Stomach (tissue), 9 donors: Measurements from ENCODE around the gene HECA. TPM values are rescaled to one million over a fixed set of nuclear protein-coding genes. Genes with fewer than 3 reads are reported as not detected.

Experiments used
- DNase-seq, 2 donors: peaks; one replicate each; pipeline versions ENCODE4 v3.0.0 to v3.0.0-alpha.2; 2013 to 2019
- H3K27ac ChIP-seq, 5 donors: fragments of 200-600 bp in 4 of 5; sonication (generic) in 4 of 5; one replicate each; pipeline ENCODE4 v1.5.1; 2013 to 2019; ENCODE audit warnings: mild to moderate bottlenecking in 1 of 5, moderate library complexity in 1 of 5
- H3K27me3 ChIP-seq, 3 donors: fragments of 200-600 bp; sonication (generic); one replicate each; pipeline ENCODE4 v1.5.1; 2017 to 2019; ENCODE audit warnings: mixed run types in 1 of 3
- H3K36me3 ChIP-seq, 4 donors: fragments of 200-600 bp; sonication (generic); 1 replicate in 3 of 4; 2 replicates in 1 of 4; pipeline ENCODE4 v1.5.1; 2016 to 2019
- H3K4me1 ChIP-seq, 4 donors: fragments of 200-600 bp; sonication (generic); one replicate each; pipeline ENCODE4 v1.5.1; 2016 to 2019
- H3K4me3 ChIP-seq, 4 donors: fragments of 200-600 bp; sonication (generic) in 3 of 4; one replicate each; pipeline ENCODE4 v1.5.1; 2016 to 2019; ENCODE audit warnings: mild to moderate bottlenecking in 1 of 4
- H3K9me3 ChIP-seq, 4 donors: fragments of 200-600 bp; sonication (generic); one replicate each; pipeline ENCODE4 v1.5.1; 2016 to 2019
- EP300 ChIP-seq: sonication (generic); formaldehyde crosslinking; IDR thresholded peaks from one replicate; pipeline ENCODE4 v1.6.1; 2017; ENCODE audit warnings: antibody characterized with exemption
- POLR2A ChIP-seq, 4 donors: fragments of 450-650 bp; IDR thresholded peaks; one replicate each; pipeline ENCODE4 v1.6.1; 2016; ENCODE audit warnings: antibody characterized with exemption in 4 of 4, control low read depth in 2 of 4, mild to moderate bottlenecking in 1 of 4, moderate library complexity in 1 of 4
- POLR2AphosphoS5 ChIP-seq, 3 donors: sonication (generic); formaldehyde crosslinking; IDR thresholded peaks; one replicate each; pipeline ENCODE4 v1.6.1; 2016; ENCODE audit warnings: antibody characterized with exemption in 3 of 3
- WGBS, 5 donors: extraction: QIAGEN DNeasy Blood & Tissue Kit in 3 of 5; methylation state at CpG; one replicate each; pipeline versions ENCODE4 v1.1.5 to v1.1.7; 2013 to 2018; 5-methylcytosine and 5-hydroxymethylcytosine counted together
- intact Hi-C: fragments of 100-400 bp; cut with DNase I; formaldehyde crosslinking; loops from one replicate; pipeline ENCODE4 v1.15.1; 2023; ENCODE audit warnings: low total_unique reads
- polyA plus RNA-seq, 3 donors: library from polyadenylated mRNA; stranded (reverse); fragments of 200-250 nt; gene quantifications; one replicate each; pipeline ENCODE4 v1.2.3, GENCODE V29; 2013
- total RNA-seq, 5 donors: library from RNA; depleted of rRNA; stranded (reverse); fragments of >200 nt; gene quantifications; one replicate each; pipeline versions ENCODE4 v1.1.0 to v1.2.3, GENCODE V29; 2014 to 2016
- TF ChIP-seq, protein P1 (sequence below), 7 experiments: fragments of 450-650 bp in 4 of 7; fragments of 200-600 bp in 3 of 7; sonication (generic) in 3 of 7; IDR thresholded peaks; one replicate each; pipeline ENCODE4 v1.5.1; 2016 to 2019; ENCODE audit warnings: antibody characterized with exemption in 7 of 7, control low read depth in 2 of 7, mild to moderate bottlenecking in 1 of 7
- donor health status: healthy with polysubstance abuse.
- donor health status: Bipolar disorder and iron deficiency.
- donor health status: healthy.

Gene HECA
- total and polyA plus RNA-seq, 8 donors: 7.6 to 52.1 (median 31.0) TPM

GRCh38 chr6:139129284-139129683 is 5.6 kb upstream of the HECA start:
- TF ChIP-seq EP300 (no peak), POLR2A (IDR thresholded peaks at IDR 0.05) (no peak), POLR2AphosphoS5 (IDR thresholded peaks at IDR 0.05) (no peak)
- TF ChIP-seq, protein P1, sequence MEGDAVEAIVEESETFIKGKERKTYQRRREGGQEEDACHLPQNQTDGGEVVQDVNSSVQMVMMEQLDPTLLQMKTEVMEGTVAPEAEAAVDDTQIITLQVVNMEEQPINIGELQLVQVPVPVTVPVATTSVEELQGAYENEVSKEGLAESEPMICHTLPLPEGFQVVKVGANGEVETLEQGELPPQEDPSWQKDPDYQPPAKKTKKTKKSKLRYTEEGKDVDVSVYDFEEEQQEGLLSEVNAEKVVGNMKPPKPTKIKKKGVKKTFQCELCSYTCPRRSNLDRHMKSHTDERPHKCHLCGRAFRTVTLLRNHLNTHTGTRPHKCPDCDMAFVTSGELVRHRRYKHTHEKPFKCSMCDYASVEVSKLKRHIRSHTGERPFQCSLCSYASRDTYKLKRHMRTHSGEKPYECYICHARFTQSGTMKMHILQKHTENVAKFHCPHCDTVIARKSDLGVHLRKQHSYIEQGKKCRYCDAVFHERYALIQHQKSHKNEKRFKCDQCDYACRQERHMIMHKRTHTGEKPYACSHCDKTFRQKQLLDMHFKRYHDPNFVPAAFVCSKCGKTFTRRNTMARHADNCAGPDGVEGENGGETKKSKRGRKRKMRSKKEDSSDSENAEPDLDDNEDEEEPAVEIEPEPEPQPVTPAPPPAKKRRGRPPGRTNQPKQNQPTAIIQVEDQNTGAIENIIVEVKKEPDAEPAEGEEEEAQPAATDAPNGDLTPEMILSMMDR (IDR thresholded peaks at IDR 0.05): no peak
- Histone ChIP-seq H3K9me3 (no peaks in the 10 kb centered on the region), H3K27me3 (no peaks in the 10 kb centered on the region), H3K4me1 (peaks cover 0 to 22% (median 10%) of the 10 kb centered on the region in 4 donors), H3K27ac (no peak overlapping the region), H3K4me3 (no peak overlapping the region), H3K36me3 (no peaks in the 10 kb centered on the region)
- 85 to 97% (median 90%) methylated on average over 1 of the region's 1 CpG for WGBS, 5 donors
- no peak for DNase-seq
- intact Hi-C loops: loop anchor here (10.0 kb wide), 1 partner anchor 226 kb away; no protein-coding TSS in a partner anchor

DNA sequence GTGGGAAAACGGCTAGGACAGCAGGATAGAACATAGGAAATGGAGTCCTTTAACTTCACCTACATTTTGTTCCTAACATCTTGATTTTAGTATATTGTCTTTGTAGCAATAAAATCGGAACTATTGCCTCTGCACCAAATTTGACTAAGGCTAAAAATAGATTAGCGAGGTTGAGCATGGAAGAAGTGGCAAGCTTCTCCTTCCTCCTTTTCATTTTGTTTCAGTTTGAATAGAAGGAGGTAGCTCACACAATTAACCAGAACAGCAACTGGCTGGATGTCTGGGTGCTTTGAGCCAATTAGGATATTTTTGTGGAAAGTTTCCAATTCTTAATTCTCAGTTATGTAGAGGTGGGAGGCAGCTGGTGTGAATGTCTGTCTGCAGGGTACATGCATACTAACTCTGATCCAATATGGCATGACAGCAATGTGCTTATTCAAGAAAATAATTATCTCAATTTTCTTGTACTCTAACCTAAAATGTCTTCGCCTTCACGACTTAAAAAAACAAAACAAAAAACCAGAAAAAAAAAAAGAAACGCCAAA is 3.1 kb upstream of the HECA start:
- Histone ChIP-seq H3K4me3 (no peak overlapping the region), H3K9me3 (no peaks in the 10 kb centered on the region), H3K27me3 (no peaks in the 10 kb centered on the region), H3K27ac (peak overlapping the region in 3 of 5 donors; percentile 11 to 99 (median 94)), H3K4me1 (peaks cover 0 to 32% (median 18%) of the 10 kb centered on the region in 4 donors), H3K36me3 (no peaks in the 10 kb centered on the region)
- WGBS, 5 donors: 62 to 75% (median 67%) methylated on average over 6 of the region's 6 CpGs
- TF ChIP-seq POLR2A (IDR thresholded peaks at IDR 0.05): no peak
- no peak for TF ChIP-seq POLR2AphosphoS5 (IDR thresholded peaks at IDR 0.05)
- no peak for TF ChIP-seq EP300
- TF ChIP-seq, protein P1 (IDR thresholded peaks at IDR 0.05): no peak
- DNase-seq: no peak
- intact Hi-C loops: no loop called here

DNA sequence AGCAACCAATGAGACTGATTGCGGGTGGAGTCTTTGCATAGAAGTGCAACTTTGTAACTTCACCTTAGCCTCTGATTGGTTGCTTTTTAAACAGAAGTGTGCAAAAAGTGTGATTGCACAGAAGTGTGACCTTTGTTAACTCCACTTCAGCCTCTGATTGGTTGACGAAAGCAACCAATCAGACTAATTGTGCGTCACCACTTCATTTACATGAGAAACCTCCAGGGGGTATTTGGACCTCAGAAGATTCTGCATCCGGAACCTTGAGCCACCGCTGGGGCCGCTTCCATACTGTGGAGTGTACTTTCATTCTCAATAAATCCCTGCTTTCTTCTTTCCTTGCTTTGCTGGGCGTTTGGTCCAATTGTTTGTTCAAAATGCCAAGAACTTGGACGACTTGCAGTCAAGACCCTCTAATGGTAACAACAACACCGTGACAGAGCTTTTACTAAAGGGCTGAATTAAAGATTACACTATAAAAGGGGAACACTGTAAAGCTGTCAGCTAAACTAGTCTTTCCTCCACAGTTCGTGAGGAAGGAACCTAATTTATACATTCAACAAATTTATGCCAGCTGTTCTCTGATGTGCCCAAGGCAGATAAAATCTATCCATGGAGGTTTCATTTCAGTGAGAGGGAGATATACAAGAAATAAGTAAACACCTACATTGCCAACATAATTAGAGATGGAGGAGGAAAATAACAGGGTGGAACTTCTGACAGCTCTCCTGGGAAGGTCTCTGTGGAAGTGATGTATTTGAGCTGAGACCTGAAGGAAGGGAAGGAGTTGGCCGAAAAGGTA is 1.4 kb upstream of the HECA start:
- Histone ChIP-seq H3K4me3 (peak overlapping the region in 1 of 4 donors; percentile 1), H3K27me3 (no peaks in the 10 kb centered on the region), H3K4me1 (peaks cover 0 to 49% (median 33%) of the 10 kb centered on the region in 4 donors), H3K36me3 (no peaks in the 10 kb centered on the region), H3K27ac (peak overlapping the region in 4 of 5 donors; percentile 89 to 99 (median 94)), H3K9me3 (no peaks in the 10 kb centered on the region)
- no peak for DNase-seq
- 51 to 67% (median 61%) methylated on average over 11 of the region's 11 CpGs for WGBS, 5 donors
- intact Hi-C loops: no loop called here
- TF ChIP-seq EP300 (no peak), POLR2AphosphoS5 (IDR thresholded peaks at IDR 0.05) (no peak), POLR2A (IDR thresholded peaks at IDR 0.05) (no peak)
- TF ChIP-seq, protein P1 (IDR thresholded peaks at IDR 0.05): no peak

DNA sequence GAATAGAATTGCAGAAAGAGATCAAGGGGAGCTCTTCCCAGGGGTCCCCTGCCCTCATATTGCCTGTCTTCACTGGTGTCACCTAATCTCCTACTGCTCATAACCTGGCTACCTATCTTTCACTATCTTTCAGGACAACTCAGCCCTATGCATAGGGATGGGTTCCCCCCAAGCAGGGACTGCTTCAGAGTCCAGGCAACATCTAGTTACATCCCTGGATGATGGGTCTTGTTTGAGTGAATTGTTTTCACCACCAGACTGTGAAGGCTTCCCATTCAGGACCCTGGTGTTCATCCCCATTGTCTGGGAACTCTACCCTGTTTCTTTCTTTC is 850 bp upstream of the HECA start:
- H3K9me3 ChIP-seq: no peaks in the 10 kb centered on the region
- peaks cover 0 to 54% (median 35%) of the 10 kb centered on the region in 4 donors for H3K4me1 ChIP-seq
- TF ChIP-seq EP300: no peak
- no peak for TF ChIP-seq POLR2A (IDR thresholded peaks at IDR 0.05)
- TF ChIP-seq POLR2AphosphoS5 (IDR thresholded peaks at IDR 0.05): no peak
- TF ChIP-seq, protein P1 (IDR thresholded peaks at IDR 0.05): no peak
- intact Hi-C loops: no loop called here
- no peak overlapping the region for H3K4me3 ChIP-seq
- no peak for DNase-seq
- H3K27me3 ChIP-seq: no peaks in the 10 kb centered on the region
- H3K27ac ChIP-seq: peak overlapping the region in 4 of 5 donors; percentile 89 to 99 (median 94)
- H3K36me3 ChIP-seq: no peaks in the 10 kb centered on the region
